Fibroblast of the aortic adventitia (primary cell): ENCODE results near the gene RETREG1. TPM values are rescaled to one million over a fixed set of nuclear protein-coding genes. Genes with fewer than 3 reads are reported as not detected.

Experiments
- DNase-seq: peaks from one replicate; pipeline ENCODE4 v3.0.0-alpha.2; 2010; ENCODE audit warnings: low read depth
- H3K4me3 ChIP-seq: 2 replicates; pipeline ENCODE4 v1.5.1; 2011; ENCODE audit warnings: low read depth, mild to moderate bottlenecking, control low read depth, low read length, moderate library complexity
- CTCF ChIP-seq: IDR thresholded peaks from 2 replicates; pipeline ENCODE4 v1.5.1; 2011; ENCODE audit warnings: mild to moderate bottlenecking, low read length, control low read depth, inconsistent platforms; ENCODE audit not compliant: insufficient read depth
- total RNA-seq: library from RNA; depleted of rRNA; stranded (reverse); fragments of >200 nt; gene quantifications from 2 replicates; pipeline ENCODE4 v1.2.3, GENCODE V29; 2012; ENCODE audit warnings: low replicate concordance

The RETREG1 gene
- total RNA-seq, 1 donor: 0.99 TPM

GRCh38 chr5:16639206-16639605 lies 22.4 kb upstream of the RETREG1 start:
- DNase-seq: no peak
- H3K4me3 ChIP-seq: no peak overlapping the region
- no peak for TF ChIP-seq CTCF

- no peak for DNase-seq
Observed at GRCh38 chr5:16628376-16628775, 11.6 kb upstream of the RETREG1 start.

GRCh38 chr5:16626696-16627264 lies 10.0 kb upstream of the RETREG1 start:
- H3K4me3 ChIP-seq: no peak overlapping the region
- no peak for TF ChIP-seq CTCF
- no peak for DNase-seq

More at GRCh38 chr5:16628376-16628775, 11.6 kb upstream of the RETREG1 start:
- no peak for TF ChIP-seq CTCF
- H3K4me3 ChIP-seq: no peak overlapping the region

- no peak for TF ChIP-seq CTCF
- DNase-seq: no peak
- no peak overlapping the region for H3K4me3 ChIP-seq
Observed at GRCh38 chr5:16625096-16625495, 8.3 kb upstream of the RETREG1 start.

- H3K4me3 ChIP-seq: no peak overlapping the region
- no peak for TF ChIP-seq CTCF
- no peak for DNase-seq
Observed at GRCh38 chr5:16619136-16619535, 2.3 kb upstream of the RETREG1 start.

GRCh38 chr5:16618138-16618897 lies 1.5 kb upstream of the RETREG1 start:
- no peak for TF ChIP-seq CTCF
- DNase-seq: no peak
- no peak overlapping the region for H3K4me3 ChIP-seq
